MV-4-11 (cell line): Measurements from ENCODE around the gene HTR3A.
"Not testable (repeated sequence)": the region's sequence is repeated elsewhere in the genome, so short reads cannot be mapped to it uniquely, and the experiment has no call there.

ENCODE experiments used
- DNase-seq: peaks from one replicate; lab custom pipeline; 2025; lab: John Stamatoyannopoulos, UW

HTR3A gene

DNA sequence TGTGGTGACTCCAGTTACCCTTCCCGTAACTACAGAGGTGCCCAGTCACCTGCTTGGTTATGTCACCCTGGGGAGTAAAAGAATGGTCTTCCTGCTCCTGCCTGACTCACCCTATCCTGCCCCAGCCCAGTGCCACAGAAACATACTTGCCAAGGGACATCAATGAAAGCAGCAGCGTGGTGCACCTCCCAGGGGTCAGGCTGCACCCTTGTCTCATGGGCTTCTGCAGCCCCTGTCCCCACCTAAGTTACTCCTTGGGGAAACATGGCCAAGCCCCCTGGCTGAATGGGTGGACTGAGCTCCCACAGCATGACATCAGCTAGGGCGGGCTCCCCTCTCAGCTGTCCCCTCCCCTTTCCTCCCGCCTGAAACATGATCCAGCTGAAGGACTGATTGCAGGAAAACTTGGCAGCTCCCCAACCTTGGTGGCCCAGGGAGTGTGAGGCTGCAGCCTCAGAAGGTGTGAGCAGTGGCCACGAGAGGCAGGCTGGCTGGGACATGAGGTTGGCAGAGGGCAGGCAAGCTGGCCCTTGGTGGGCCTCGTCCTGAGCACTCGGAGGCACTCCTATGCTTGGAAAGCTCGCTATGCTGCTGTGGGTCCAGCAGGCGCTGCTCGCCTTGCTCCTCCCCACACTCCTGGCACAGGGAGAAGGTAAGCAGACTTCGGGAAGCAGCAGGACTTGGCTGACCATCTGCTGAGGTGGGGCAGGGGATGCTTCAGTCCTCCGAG lies at the start of gene HTR3A:
TSS of gene HTR3A (plus strand) at position 368 of the 730 bp plus-strand sequence. CDS start at position 586, 218 bp downstream.
- DNase-seq, result no peak

DNA sequence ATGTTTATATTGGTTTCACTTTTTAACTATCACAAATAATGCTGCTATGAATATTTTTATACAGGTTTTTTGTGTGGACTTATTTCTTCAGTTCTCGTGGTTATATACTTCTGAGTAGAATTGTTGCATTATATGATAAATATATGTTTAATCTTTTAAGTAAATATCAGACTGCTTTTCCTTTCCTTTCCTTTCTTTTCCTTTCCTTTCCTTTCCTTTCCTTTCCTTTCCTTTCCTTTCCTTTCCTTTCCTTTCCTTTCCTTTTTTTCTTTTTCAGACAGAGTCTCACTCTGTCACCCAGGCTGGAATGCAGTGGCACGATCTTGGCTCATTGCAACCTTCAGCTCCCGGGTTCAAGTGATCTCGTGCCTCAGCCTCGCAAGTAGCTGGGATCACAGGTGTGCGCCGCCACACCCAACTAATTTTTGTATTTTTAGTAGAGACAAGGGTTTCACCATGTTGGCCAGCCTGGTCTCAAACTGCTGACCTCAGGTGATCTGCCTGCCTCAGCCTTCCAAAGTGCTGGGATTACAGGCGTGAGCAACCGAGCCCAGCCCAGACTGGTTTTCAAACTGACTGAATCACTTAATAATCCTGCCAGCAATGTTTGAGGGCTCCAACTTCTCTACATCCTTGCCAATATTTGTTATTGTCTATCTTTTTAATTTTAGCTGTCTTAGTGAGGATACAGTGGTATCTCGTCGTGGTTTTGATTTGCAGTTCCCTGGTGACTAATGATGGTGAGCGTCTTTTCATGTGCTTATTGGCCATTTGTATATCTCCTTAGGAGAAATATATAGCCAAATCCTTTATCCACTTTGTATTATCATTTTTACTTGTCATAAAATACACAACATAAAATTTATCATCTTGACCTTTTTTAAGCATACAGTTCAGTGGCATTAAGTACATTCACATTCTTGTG lies 48.4 kb upstream of the HTR3A start:
- no peak for DNase-seq

DNA sequence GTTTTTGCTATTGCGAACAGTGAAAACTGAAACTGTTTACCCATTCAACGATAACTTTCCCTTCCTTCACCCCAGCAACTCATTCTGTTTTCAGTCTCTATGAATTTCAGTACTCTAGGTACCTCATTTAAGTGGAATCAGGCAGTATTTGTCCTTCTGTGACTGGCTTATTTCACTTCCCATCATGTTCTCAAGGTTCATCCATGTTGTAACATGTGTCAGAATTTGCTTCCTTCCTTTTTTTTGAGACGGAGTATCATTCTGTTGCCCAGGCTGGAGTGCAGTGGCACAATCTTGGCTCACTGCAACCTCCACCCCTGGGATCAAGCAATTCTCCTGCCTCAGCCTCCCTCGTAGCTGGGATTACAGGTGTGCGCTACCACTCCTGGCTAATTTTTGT lies 46.6 kb upstream of the HTR3A start:
- DNase-seq, result peak; percentile 71

DNA sequence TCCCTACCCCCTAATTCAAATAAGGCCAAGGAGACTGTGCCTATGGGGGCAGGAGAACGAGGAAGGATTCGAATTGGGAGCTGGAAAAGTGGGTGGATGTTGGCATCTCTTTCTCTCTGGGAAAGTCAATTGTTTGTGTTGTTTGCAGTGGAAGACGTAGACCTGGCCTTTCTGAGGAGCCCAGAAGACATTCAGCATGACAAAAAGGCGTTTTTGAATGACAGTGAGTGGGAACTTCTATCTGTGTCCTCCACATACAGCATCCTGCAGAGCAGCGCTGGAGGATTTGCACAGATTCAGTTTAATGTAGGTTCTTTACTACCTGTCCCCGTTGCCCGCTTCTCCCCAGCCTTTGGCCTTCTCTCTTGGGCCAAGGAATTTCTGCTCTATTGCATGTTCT lies 42.1 kb upstream of the HTR3A start:
- DNase-seq, result no peak

DNA sequence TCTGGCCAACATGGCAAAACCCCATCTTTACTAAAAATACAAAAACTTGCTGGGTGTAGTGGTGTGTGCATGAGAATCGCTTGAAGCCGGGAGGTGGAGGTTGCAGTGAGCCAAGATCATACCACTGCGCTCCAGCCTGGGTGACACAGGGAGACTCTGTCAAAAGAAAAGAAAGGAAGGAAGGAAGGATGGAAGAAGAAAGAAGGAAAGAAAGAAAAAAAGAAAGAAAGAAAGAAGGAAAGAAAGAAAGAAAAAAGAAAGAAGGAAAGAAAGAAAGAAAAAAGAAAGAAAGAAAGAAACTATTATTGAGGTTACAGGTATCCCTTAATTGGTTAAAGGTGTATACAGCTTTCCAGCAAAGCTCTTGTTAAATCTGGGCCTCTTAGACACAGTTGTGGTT lies 40.7 kb upstream of the HTR3A start:
- not testable (repeated sequence) for DNase-seq

DNA sequence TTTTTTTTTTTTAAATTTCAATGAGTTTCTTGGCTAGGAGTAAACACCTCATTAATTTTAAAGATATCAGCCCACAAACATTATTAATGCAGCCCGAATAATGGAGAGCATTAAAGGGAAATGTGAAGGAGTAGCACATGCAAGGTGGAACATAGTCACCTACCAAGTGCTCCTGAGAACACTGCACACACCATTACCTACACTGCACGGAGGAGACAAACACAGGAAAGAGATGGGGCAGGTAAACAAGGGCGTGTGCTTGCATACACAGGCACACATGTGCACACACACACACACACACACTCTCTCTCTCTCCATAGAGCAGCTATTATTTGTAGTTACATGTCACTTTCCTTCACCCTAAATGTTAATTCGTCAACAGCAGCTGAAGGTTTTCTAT lies 40.1 kb upstream of the HTR3A start:
- DNase-seq, result no peak

DNA sequence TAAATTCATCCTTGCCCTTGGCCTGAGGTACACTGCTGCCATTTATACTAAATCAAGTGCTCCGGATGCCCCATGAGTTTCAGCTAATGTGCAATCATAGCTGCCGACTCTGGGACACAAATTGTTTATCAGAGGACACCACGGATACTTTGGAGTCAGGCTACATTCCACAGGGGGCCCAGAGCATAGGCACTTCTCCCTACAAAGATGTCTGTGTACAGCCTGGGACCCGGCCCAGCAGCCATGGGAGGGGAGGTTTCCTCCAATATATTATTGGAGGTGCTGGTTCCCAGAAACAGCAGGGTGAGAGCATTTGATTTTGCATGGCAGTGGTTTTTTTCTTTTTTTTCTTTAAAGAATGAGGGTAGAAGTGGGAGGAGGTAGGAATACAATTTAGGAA lies 39.0 kb upstream of the HTR3A start:
- no peak for DNase-seq

DNA sequence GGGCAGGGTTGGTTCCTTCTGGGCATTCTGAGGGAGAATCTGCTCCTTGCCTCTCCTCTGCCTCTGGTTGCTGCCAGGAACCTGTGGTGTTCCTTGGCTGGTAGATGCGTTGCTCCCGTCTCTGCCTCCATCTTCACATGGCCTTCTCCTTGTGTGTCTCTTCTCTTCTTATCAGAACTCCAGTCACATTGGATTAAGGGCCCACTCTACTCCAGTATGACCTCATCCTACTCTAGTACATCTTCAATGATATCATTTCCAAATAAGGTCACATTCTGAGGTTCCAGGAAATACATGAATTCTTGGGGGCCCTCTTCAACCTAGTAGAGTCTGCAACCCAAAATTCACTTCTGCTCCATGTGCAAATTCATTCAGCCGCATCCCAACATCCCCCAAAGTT lies 37.0 kb upstream of the HTR3A start:
- DNase-seq, result no peak

DNA sequence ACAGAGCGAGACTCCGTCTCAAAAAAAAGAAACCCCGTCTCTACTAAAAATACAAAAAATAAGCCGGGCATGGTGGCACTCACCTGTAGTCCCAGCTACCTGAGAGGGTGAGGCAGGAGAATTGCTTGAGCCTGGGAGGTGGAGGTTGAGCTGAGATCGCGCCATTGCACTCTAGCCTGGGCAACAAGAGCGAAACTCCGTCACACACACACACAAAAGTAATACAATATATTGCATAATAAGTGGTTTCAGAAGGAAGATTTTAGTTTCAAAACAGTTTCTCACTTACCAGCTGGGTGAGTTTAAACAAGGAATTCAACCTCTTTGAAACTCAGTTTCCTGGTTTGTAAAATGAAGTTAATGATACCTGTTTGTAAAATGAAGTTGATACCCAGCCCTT lies 32.7 kb upstream of the HTR3A start:
- peak; percentile 57 for DNase-seq

DNA sequence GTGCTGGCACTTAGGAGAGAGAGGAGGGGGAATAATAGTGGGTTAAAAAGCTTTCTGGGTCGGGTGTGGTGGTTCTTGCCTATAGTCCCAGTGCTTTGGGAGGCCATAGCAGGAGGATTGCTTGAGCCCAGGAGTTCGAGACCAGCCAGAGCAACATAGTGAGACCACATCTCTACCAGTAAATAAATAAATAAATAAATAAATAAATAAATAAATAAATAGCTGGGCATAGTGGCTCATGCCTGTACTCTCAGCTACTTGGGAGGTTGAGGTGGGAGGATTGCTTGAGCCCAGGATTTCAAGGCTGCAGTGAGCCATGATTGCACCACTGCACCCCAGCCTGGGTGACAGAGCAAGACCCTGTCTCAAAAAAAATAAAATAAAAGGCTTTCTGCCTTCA lies 28.7 kb upstream of the HTR3A start:
- DNase-seq, result not testable (repeated sequence)

DNA sequence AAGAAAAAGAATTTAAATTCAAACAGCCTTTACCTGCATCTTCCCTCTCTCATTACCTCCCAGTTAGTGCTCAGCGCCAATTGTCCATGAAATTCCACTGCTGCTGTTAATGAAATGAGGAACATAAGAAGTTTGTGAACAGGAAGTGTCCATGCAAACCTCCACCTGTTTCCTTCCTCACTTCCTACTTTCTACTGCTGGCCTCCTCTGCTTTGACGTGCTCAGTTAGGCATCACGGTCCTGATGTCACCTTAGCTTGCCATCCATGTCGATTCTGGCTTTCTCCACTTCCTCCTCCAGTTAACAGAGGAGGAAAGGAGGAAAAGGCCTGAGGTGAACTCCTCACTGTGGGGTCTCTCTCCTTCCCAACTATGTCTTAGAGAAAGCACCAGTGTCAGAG lies 26.9 kb upstream of the HTR3A start:
- DNase-seq, result no peak

DNA sequence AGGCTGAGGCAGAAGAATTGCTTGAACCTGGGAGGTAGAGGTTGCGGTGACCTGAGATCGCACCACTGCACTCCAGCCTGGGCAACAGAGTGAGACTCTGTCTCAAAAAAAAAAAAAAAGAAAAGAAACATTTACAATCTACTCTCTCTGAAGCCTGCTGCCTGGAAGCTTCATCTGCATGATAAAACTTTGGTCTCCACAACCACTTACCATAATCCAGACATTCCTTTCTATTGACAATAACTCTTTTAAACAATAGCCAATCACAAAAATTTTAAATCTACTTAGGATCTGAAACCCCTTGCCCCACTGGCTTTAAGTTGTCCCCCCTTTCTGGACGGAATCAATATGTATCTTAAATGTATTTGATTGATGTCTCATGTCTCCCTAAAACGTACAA lies 25.0 kb upstream of the HTR3A start:
- no peak for DNase-seq

DNA sequence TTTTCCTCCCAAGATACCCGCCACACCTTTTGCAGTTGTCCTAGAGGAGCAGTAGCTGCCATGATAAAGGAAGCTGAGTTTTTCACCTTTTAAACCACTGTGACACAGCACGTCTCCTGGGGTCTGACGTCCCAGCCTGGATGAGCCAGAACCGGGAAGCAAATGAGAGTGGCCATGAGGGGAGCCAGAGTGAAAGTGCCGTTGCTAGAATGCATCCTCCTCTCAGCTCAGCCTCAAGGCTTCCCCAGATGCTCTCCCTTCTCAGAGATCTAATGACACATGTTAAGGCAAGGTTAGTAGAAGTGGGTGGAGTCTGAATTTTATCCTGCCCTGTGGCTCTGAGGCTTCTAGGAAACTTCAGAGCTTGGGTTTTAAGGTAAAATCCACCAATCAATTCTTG lies 23.4 kb upstream of the HTR3A start:
- DNase-seq, result no peak

DNA sequence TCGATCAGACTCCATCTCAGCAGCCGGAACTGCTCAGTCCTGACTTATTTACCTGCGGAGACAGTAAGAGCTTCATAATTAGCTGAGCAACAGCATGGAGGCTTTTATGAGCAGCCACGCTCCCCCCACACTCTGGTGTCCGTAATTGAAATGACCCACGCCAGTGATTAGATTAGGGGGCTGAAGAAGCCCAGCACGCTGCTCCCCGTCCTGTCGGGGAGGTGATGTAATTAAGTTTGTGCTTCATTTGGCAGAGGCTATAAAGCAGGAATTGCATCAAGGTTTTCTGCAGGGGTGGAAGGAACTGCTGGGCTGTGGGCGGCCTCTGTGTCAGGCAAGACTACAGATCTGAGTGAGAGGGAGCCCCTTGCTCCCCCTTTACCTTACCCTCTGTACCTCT lies 22.8 kb upstream of the HTR3A start:
- peak; percentile 12 for DNase-seq

DNA sequence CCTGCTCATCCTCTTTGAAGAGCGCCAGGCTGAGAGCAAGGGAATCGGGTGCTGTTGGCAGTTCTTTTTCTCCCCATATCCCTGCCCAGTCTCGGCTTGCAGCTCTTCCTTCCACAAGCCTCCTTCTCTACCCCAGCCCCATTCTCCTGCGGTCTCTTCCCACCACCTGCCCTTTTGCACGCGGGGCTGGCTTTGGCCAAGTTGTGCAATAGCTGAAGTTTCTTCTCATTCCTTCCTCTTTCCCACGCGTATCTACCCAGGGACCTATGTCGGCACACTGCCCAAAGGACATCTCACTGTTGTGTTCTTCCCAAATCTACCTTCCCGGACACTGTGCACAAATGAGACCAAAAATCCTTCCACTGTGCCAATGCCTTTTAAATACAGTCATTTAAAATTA lies 22.3 kb upstream of the HTR3A start:
- DNase-seq, result peak; percentile 86

DNA sequence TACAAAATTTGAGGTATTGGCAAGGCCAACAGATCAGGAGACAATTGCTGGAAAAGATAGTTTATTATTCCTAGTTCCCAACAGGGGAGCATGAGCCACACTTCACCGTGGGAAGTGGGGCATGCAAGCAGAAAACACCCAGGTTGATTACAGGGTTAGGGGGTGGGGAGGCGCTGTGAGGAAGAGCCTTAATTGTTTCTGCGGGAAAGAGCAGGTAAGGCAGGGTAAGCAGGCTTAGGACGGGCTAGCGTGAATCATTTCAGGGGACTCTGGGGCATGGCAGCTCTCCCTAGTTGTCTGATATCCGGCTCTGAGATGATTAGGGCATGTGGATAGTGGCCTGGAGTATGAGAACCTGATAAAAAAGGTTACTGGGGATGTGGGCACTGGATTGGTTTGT lies 20.7 kb upstream of the HTR3A start:
- no peak for DNase-seq

DNA sequence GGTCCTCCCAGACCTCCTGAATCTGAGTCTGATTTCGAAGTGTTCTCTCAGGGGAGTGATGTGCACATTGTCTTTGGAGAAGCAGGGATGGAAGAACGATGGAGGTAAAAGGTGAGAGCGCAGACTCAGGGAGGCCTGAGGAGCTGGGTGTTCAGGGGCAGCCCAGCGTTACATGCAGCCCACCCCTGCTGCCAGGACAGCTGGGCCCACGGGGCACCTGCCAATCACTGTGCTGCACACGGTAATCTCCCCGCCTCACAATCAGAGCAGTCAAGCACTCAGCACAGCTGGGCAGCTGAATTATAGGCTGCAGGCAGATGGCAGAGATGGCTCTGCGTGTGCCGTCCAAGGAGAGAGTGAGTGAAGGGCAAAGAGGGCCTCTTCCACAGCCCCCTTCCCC lies 17.9 kb upstream of the HTR3A start:
- DNase-seq, result no peak

DNA sequence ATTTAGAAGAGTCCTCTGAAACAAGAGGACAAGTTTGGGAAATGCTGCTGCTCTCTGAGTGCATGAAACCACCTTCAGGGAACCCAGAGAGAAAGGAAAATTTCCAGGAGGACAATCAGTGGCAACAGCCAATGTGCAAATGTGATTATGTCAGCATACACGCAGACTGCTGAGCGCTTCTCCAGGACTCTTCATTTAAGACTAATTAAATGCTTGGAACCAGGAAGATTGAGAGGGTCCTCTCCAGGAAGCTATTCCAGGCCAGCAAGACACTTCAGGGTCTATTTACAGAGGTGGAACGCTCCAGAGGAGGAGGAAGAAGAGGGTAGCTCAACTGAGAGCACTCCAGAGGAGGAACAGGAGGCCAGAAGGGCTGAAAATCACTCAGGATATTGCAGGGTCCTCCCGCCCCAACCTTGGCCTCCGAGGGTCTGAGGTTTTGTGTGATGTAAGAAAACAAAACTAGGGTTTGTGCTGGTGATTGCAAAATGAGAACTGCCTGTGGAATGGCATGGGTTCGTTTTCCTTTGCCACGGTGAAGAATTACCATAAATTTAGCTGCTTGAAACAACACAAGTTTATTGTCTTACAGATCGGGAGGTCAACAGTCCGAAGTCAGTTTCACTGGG lies 14.1 kb upstream of the HTR3A start:
- peak; percentile 76 for DNase-seq

DNA sequence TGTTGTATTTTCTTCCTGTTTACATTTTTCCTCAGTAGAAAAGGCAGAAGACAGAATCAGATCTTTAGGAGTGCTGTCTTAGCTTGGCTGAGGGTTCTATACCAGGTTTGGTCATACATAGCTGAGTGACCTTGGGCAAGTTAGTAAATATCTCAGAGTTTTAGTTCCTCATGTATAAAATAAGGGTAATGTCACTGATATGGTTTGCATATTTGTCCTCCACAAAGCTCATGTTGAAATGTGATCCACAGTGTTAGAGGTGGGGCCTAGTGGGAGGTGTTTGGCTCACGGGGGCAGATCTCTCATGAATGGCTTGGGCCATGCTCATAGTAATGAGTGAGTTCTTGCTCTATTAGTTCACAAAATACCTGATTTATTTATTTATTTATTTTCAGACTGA lies 7.5 kb upstream of the HTR3A start:
- peak; percentile 12 for DNase-seq

DNA sequence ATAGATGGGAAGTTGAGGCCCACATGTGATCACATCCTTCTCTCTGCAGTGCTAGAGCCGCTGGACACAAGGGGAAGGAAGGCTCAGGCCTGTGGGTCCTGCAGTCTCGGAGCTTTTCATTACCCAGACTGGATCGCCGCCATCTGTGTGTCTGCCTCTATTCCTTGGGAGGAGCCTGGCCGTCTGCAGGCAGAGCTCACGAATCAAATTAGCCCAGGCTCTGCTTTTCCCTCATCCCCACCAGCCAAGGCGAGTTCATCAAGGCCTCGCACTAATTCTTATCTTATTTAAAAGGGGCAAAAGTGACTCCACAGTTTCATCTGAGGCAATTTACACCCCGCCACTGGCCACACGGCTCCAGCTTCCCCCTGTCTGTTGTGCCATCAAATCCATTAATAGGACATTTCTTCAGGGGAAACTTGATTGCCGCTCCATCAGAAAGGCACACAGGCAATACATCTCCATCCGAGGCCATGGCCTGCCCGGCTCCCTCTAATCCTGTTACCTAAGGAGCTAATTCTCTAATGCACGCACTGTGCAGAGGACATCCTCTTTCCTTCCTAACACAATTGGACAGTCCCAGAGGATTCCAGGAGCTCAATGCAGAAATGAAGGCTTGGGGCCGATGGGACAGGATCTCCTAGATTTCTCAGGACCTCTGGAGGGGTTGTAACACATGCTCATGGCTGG lies 3.3 kb upstream of the HTR3A start:
- no peak for DNase-seq

DNA sequence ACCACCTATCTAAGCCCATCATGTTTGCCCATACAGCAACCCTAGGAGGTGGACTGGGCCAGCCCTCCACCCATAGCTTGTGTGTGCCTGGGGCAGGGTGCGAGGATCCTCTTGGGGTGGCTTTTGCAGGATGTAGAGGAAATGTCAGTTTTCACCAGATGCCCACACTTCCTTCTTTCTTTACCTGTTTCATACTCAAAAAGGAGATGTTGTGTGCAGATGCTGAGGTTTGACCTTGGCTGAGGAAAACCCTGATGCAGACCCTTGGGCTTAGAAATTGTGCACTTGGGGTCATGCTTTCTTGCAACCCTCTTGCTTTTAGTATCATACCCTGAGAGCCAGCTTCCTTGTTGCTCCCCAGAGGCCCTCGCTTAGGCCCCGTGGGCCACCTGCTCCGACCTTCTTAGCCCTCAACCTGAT lies 2.2 kb downstream of the HTR3A start:
- DNase-seq, result no peak

DNA sequence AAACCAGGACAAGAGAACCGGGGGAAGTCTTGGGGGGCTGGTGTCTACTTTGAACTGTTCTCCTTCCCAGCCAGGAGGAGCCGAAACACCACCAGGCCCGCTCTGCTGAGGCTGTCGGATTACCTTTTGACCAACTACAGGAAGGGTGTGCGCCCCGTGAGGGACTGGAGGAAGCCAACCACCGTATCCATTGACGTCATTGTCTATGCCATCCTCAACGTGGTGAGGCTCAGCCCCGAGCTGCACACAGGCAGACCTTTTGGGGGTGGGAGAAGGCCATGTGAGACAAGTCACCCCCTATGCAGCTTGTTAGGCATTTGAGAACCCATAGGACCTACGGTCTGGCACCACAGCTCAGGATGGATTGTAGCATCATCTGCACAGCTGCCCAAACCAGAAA lies 2.8 kb downstream of the HTR3A start:
- no peak for DNase-seq
